ENCODE results near the gene NRARP.

Gene NRARP

GRCh38 chr9:137326445-137327065, 24.5 kb upstream of the NRARP start:
- no peak for DNase-seq (ENCODE audit: low read depth)
- H3K4me3 ChIP-seq (ENCODE audit: low read depth, low read length), result no peak overlapping the region
- TF ChIP-seq CTCF (conservative IDR thresholded peaks at IDR 0.05; ENCODE audit: low read depth, low read length), result no peak

- DNase-seq (ENCODE audit: low read depth), result no peak
- no peak overlapping the region for H3K4me3 ChIP-seq (ENCODE audit: low read depth, low read length)
- TF ChIP-seq CTCF (conservative IDR thresholded peaks at IDR 0.05; ENCODE audit: low read depth, low read length), result no peak
These were observed 23.7 kb upstream of the NRARP start for GRCh38 chr9:137325799-137326198.

- no peak overlapping the region for H3K4me3 ChIP-seq (ENCODE audit: low read depth, low read length)
- no peak for DNase-seq (ENCODE audit: low read depth)
- TF ChIP-seq CTCF (conservative IDR thresholded peaks at IDR 0.05; ENCODE audit: low read depth, low read length), result no peak
These were observed 23.1 kb upstream of the NRARP start for GRCh38 chr9:137325124-137325523.

GRCh38 chr9:137323531-137324331, 21.7 kb upstream of the NRARP start:
- no peak overlapping the region for H3K4me3 ChIP-seq (ENCODE audit: low read depth, low read length)
- TF ChIP-seq CTCF (conservative IDR thresholded peaks at IDR 0.05; ENCODE audit: low read depth, low read length), result no peak
- no peak for DNase-seq (ENCODE audit: low read depth)

GRCh38 chr9:137321726-137322361, 19.8 kb upstream of the NRARP start:
- H3K4me3 ChIP-seq (ENCODE audit: low read depth, low read length), result no peak overlapping the region
- DNase-seq (ENCODE audit: low read depth), result no peak
- TF ChIP-seq CTCF (conservative IDR thresholded peaks at IDR 0.05; ENCODE audit: low read depth, low read length), result no peak

- no peak for DNase-seq (ENCODE audit: low read depth)
- TF ChIP-seq CTCF (conservative IDR thresholded peaks at IDR 0.05; ENCODE audit: low read depth, low read length), result no peak
- H3K4me3 ChIP-seq (ENCODE audit: low read depth, low read length), result no peak overlapping the region
These were observed 18.7 kb upstream of the NRARP start for GRCh38 chr9:137320555-137321384.

Data from choroid plexus epithelial cell (primary cell).